Raji (cell line): ENCODE data around the gene SETD1B.

Experiments
- POLR2A ChIP-seq: IDR thresholded peaks from 2 replicates; pipeline ENCODE4 v1.6.1; 2011; ENCODE audit warnings: low read depth, low read length, control low read depth; ENCODE audit not compliant: insufficient read depth

Gene SETD1B

GRCh38 chr12:121775501-121775900 lies 28.3 kb upstream of the SETD1B start:
- no peak for TF ChIP-seq POLR2A

GRCh38 chr12:121776190-121777098 lies 27.4 kb upstream of the SETD1B start:
- TF ChIP-seq POLR2A: no peak

DNA sequence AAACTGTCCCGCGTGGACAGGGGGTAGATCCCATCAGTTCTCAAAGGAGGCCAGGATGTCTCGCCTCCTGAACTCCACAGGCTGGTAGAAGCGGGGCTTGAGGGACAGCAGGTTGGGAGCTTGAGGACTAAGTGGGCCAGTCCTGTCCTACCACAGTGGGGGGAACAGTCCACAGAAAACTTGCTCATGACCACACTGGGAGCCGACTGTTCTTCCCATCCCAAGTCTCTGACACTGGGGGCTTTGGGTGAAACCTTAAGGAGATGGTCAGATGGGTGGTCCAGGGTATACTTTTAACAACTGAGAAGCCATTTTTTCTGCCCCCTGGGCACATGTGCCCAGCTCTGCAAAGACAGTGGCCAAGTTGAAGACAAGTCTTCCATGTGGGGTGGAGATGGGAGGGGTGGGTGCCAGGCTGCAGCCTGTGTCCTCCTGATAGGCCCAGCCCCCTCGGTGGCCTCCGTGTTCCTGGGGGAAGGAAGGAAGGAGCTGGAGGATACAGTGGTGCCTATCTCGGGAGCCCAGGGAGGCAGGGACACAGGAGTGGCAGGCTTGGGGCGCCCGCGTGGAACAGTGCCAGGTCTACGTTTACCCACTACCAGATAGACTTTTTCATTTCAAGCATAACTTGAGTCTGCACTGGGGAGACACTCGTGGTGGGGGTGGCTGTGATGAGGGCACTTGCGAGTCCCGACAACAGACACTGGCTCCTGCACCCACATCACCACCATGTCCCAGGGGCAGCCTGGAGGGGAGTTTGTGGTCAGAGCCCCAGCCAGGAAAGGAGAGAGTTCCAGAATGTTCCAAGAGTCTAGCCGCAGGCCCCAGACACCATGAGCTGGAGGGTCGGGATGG lies 25.0 kb upstream of the SETD1B start:
- no peak for TF ChIP-seq POLR2A

DNA sequence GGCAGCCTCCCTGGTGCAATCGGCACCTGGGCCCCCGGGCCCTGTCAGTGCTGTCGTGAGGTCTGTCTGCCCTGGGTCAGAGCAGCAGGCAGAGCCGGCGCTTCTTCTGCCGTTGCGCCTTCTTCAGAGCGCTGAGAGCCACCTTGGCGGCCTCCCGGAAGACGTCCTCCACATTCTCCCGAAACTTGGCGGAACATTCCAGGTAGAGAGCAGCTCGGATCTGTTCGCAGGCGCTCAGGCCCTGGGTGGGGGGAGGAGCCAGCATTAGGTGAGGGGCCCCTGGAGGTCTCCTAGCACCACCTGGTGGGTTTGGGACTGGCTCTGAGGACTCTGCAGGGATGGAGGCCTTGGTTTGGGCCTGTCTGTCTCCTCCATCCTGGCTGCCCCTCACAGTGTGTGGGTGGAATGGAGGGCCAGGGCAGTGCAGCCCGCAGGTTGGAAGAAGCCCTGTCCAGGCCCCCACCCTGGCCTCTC lies 24.4 kb upstream of the SETD1B start:
- no peak for TF ChIP-seq POLR2A

- TF ChIP-seq POLR2A: no peak
These were observed 23.4 kb upstream of the SETD1B start for GRCh38 chr12:121780429-121780828.

- no peak for TF ChIP-seq POLR2A
These were observed 22.3 kb upstream of the SETD1B start for GRCh38 chr12:121781484-121781997.

DNA sequence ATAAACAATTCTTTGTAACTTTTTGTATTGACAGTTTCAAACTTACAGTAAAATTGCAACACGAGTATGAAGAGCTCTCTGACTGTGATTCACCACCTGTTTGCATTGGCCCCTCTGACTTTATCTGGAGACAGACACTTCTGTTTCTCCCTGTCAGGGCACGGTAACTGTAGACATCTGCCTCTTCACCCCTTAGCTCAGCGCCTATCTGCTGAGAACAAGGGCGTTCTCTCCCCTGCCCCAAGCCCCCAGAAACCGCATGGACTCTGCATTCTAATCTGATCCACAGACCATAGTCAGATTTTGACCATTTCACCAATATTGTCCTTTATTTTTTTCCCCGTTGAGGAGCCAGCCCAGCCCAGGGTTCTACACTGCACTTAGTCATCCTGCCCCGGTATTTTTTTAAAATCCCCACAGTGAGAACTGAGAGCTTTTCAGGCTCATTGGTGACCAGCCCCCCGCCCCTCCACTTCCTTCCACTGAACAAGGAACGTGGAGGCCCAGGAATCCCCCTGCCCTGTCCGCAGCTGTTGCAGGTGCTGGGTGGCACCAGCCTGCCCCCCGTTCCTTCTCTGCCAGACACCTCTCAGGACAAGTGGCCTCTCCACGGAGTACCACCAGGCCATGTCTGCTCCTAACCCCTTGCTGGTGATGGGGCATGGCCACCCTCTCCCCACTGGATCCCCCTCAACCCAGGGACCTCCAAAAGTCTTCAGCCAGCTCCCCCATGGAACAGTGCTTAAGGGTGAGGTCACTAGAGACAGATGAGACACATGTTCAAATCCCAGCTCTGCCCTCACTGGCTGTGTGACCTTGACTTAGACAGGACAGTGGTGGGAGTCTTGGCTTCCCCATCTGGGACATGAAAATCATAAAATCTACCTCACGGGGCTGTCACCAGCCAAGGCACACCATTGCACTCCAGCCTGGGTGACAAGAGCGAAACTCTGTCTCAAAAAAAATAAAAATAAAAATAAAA lies 21.5 kb upstream of the SETD1B start:
- no peak for TF ChIP-seq POLR2A

- TF ChIP-seq POLR2A: no peak
These were observed 20.0 kb upstream of the SETD1B start for GRCh38 chr12:121783766-121784165.

- TF ChIP-seq POLR2A: no peak
These were observed 19.3 kb upstream of the SETD1B start for GRCh38 chr12:121784460-121784859.

DNA sequence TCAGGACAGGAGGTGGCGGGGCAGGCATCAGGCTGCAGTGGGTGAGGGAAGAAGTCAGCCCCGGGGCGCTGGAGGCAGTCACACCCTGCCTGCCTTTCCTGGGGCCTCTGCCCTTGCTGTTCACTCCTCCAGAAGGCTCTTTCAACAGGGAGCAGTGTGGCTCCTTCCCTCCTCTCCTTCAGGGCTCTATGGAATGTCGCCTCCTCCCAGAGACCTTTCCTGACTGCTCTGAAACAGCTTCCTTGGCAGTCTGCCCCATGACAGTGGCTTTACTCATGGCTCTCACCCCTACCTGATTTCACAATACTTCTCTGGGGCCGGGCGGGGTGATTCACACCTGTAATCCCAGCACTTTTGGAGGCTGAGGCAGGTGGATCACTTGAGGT lies 17.4 kb upstream of the SETD1B start:
- TF ChIP-seq POLR2A: no peak

DNA sequence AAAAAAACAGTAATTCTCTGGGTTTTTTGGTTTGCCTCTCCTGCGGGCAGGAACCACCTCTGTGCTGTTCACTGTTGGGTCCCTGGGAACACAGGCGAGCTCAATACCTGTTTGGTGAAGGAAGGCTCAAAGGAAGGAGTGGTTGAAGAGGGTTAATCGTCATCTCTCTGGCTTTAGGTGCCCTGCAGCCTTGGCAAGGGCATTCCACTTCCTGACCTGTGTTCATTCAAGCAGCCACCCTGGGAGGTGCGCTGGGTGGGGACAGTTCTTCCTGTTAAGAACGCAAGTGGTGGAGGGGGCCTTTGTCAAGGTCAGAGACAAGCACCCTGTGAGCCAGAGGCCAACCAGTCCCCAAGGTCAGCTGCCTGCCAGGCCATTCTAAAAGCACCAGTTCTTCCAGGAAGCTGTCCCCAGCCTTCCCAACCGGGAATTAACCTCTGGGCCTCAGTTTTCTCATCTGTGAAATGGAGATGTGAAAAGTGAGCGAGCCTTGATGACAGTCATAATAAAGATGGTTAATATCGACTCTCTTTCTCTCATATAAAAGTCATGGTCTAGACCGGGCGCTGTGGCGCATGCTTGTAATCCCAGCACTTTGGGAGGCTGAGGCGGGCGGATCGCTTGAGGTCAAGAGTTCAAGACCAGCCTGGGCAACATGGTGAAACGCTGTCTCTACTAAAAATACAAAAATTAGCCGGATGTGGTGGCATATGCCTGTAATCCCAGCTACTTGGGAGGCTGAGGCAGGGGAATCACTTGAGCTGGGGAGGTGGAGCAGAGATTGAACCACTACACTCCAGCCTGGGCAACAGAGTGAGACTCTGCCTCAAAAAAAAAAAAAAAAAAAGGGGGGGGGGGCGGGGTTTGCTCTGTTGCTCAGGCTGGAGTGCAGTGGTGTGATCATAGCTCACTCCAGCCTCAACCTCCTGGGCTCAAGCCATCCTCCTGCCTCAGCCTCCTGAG lies 16.5 kb upstream of the SETD1B start:
- TF ChIP-seq POLR2A: no peak

GRCh38 chr12:121788176-121788818 lies 15.5 kb upstream of the SETD1B start:
- TF ChIP-seq POLR2A: no peak

DNA sequence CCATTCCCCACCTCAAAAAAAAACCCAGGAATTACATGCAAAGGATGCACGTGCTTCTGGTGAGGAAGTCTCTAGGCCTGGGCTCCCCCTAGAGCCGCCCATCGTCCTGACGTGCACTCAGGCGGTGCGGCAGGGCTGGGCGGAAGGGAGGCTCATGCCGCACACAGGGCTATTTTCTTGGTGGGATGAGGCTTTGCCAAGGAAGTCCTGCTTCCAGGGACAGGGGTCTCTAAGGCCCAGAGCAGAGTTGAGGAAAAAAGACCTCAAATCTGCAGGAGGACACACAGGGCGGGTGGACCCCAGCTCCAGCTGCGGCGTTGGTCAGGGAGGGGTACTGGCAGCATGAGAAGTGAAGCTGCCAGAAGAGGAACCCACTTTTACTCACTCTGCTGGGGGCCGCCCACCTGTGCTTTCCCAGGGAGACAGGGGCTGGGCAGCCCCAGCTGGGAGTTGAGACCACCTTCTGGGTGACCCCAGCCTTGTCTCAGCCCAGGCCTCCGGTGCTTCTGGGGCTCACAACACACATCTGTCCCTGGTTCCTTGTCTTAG lies 14.5 kb upstream of the SETD1B start:
- TF ChIP-seq POLR2A: no peak
